ENCODE results near the gene SLC35A4.
"Not testable (repeated sequence)": the region's sequence is repeated elsewhere in the genome, so short reads cannot be mapped to it uniquely, and the experiment has no call there.

The SLC35A4 gene

DNA sequence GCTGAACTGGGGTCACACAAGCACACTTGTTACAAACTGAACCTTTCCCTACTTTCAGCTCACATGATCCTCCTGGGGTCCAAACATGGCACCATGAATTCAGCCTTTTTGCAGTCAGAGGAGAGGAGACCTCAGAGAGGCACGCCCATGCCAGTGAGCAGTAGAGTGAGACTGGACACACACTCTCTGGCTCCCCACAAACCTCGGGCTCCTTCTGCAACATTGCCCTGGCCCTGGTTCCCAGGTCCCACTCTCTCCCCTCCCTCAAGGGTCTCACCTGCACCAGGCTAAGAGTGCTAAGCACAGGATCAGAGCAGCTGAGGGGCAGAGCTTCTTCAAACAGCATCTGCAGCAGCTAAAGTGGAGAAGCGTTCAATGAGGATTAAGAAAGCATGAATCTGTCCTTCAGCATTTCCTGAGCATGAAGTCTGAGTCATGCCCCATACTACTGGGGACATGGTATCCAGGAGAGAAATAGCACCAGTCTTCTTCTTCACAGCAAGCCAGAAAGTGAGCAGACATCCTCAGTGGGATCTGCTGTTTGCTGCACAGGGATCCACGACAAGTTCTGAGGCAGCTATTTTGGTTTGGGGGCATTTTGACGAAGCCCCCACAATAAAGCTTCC, 27.2 kb downstream of the SLC35A4 start:
- no peak for DNase-seq

DNA sequence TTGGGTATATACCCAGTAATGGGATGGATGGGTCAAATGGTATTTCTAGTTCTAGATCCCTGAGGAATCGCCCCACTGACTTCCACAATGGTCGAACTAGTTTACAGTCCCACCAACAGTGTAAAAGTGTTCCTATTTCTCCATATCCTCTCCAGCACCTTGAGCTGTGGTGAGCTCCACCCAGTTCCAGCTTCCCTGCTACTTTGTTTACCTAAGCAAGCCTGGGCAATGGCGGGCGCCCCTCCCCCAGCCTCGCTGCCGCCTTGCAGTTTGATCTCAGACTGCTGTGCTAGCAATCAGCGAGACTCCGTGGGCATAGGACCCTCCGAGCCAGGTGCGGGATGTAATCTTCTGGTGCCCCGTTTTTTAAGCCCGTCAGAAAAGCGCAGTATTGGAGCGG, 28.4 kb downstream of the SLC35A4 start:
- DNase-seq = not testable (repeated sequence)

DNA sequence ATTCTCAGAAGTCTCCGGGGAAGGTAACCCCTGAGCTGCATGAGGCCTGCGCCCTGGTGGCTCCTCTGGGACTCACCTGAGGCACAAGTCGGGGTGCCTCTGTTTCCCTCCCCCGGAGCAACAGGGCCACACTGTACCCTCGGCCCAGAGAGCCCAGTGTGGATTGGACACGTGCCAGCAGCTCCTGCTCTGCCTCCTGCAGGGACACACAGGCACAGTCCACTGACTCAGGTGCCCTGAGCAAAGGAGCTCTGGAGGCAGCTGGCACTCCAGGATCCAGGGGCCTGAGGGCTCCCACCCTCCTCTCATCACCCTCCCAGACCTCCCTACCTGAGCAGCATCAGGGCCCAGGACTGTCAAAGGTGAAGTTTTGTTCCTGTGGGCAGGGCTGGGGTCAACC, 29.5 kb downstream of the SLC35A4 start:
- no peak for DNase-seq

DNA sequence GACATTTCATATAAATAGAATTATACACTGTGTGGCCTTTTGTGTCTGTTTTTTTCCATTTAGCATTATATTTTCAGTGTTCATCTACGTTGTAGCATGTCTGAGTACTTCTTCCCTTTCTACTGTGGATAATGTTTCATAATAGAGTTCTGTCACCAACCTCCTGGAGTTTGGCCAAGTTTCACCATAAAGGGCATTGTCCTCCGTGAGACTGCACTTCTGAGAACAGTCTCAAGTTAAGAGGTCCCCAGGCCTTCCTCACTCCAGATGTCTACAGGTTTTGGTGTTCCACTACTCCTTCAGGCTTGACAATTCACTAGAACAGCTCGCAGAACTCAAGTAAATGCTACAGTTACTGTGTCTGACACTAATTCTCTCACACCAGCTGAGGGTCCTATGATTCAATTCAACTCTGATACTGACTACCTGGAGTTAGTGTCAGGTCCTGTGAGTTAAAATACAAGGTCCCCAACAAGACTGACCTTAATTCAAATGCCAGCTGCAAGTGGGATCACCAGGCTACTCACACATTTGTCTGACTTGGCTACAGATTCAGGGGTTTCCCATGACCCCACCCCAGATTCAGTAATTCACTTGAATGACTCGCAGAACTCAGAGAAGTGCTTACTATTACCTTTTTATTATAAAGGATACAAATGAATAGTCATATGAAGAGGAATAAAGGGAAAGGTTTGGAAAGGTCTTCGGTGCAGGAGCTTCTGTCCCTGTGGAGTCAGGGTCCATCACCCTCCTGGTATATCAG, 31.1 kb downstream of the SLC35A4 start:
- no peak for DNase-seq

DNA sequence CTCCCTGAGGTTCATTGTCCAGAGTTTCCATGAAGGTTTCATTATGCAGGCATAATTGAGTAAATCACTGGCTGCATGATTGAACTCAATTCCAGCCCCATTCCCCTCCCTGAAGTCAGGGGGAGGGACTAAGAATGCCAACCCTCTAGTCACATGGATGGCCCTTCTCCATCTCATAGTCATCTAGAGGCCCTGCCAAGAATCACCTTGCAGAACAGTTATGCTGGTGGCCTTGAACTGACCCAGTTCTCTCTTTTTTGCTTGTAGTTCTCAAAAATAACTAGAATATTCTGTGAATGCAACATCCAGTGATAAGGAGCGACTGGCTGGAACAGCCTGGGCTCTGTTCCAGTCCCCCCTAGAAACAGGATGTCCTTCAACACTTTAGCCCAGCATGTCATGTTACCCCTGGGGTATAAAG, 31.7 kb downstream of the SLC35A4 start:
- DNase-seq = no peak

DNA sequence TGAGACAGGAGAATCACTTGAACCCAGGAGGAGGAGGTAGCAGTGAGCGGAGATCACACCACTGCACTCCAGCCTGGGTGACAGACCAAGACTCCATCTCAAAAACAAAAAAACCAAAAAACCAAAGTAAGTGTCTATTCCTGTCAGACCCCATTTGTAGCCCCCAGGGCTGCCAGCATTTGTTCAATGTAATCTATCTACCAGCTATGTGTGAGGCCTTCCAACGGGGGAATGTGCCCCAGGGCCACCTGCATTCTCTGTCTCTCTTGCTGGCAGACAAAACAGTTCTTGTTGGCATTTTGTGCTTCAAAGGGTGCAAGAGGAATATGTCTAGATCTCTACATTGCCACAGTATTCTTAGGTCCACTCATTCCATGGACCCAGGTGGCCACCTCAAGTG, 34.2 kb downstream of the SLC35A4 start:
- DNase-seq = no peak

DNA sequence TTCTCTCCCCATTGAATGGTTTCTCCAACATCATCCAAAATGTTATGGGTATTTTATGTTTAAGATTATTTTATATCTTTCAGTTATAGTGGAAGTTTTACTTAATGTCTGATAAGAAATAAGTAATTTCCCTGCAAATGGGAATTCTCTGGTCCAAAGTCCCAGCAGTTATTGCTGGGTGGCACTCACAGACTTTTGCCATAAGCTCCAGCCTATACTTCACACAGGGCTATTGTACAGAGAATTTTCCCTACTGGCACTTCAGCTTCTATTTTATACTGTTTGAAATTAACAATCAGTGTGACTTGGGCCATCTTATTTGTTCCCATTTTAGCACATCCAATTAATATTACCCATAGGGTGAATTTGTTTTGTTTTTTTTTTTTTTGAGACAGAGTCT, 35.5 kb downstream of the SLC35A4 start:
- DNase-seq = no peak

DNA sequence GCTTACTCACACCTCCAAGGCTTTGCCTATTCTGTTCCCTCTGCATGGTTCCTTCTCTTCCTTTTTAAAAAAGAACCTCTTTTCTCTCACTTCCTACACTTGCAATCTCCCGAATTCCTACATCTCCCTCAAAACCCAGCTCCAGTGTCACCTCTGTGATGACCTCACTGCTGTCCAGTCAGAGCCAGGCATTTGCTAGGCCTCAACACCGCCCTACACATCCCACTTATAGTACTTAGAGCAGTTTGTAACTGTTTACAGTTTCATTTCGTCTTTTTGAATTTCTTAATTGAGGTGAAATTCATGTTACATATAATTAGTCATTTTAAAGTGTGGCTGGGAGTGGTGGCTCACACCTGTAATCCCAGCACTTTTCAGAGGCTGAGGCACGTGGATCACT, 37.5 kb downstream of the SLC35A4 start:
- DNase-seq = no peak

DNA sequence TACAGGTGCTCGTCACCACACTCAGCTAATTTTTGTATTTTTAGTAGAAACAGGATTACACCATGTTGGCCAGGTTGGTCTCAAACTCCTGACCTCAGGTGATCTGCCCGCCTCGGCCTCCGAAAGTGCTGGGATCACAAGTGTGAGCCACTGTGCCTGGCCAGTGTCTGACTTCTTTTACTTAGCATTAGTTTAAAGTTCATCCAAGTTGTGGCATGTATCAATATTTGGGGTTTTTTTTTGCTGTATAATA, 38.7 kb downstream of the SLC35A4 start:
- DNase-seq = not testable (repeated sequence)

DNA sequence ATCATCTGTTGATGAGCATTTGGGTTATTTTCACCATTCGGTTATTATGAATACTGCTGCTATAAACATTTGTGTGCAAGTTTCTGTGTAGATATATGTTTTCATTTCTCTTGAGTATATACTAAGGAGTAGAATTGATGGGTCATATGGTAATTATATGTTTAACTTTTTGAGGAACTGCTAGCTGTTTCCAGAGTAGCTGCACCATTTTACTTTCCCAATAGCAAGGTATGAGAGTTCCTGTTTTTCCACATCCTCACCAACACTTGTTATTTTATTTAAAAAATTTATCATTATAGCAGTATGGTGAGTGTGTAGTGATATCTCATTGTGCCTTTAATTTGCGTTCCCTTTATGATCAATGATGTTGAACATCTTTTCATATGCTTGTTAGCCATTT, 39.1 kb downstream of the SLC35A4 start:
- no peak for DNase-seq

DNA sequence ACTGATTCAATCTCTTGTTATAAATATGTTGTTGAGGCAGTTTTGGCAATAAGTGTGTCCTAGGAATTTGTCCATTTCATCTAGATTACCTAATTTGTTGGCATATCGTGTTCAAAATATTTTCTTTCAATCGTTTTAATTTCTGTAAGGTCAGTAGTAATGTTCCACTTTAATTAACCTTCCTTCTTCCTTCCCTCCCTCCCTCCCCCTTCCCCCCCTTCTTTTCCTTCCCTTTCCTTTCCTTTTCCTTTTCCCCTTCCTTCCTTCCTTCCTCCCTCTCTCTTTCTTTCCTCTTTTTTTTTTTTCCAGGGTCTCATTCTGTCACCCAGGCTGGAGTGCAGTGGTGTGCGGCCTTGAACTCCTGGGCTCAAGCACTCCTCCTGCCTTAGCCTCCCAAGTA, 41.3 kb downstream of the SLC35A4 start:
- DNase-seq = no peak

DNA sequence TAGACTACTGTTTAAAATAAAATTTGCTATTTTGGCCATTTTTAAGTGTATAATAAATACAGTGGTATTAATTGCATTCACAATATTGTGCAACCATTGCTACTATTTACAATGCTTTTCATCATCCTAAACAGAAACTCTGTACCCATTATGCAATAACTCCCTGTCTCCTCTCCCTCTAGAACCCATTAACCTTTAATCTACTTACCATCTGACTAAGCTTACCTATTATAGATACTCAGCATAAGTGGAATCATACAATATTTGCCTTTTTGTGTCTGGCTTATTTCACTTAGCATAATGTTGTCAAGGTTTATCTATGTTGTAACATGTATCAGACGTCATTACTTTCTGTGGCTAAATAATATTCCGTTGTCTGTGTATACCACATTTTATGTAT, 42.4 kb downstream of the SLC35A4 start:
- no peak for DNase-seq

DNA sequence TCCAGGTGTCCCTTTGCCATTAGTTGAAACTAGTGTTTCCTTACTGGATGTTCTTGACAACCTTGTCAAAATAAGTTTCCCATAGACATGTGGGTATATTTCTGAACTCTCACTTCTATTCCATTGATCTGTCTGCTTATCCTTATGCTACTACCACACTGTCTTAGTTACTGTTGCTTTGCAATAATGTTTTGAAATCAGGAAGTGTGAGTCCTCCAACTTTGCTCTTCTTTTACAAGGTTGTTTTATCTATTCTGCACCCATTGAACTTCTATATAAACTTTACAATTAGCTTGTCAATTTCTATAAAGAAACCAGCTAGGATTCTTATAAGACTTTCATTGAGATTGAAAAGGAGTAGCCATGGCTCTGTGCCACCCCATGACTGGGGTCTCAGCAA, 44.1 kb downstream of the SLC35A4 start:
- no peak for DNase-seq

DNA sequence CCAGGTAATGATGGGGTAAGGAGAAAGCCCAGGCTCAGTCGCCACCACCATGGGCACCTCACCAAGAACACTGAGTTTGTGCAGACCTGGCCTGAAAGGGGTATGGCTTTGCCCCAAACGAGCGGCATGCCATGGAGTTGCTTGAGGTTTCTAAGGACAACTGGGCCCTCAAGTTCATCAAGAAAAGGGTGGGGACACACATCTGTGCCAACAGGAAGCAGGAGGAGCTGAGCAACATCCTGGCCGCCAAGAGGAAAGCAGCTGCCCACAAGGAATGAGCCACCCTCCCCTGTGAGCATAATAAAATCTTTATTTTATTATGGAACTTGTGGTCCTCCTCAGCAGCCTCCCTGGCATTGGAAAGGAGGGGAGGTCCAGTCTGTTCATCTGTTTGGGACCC, 44.5 kb downstream of the SLC35A4 start:
- DNase-seq = no peak

DNA sequence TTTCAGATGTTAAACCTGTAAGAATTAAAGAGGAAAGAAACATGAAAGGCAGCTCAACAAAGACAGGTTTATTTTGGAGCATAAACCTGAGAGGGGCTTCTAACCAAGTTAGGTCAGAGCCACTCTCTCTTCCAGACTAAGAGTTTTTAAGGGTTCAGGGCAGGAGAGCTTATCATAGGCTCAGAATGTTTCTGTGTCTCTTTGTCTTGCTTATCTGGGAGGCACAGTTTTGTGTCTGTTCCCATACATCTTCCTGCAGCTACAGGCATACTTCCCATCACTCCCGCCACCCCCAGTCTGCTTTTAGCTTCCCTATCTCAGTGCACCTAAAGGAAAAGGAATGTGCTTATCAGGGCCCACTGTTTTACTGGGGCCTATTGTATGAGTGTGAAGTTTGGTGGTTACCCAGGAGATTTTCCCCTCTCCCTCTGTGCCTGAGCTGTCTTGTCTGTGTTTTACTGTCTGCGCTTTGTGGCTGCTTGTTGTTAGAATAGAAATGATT, 46.4 kb downstream of the SLC35A4 start:
- DNase-seq = no peak

Measured in NCI-H1105 treated with DMSO at 0.1 percent for 48 hours (cell line).